Neural progenitor cell (in vitro differentiated cells): Measurements from ENCODE around the gene ZMIZ1.

ENCODE experiments used
- CTCF ChIP-seq: fragments of 200-600 bp; sonication (generic); IDR thresholded peaks from 2 replicates; pipeline ENCODE4 v1.5.1; 2017; ENCODE audit warnings: antibody characterized with exemption, mild to moderate bottlenecking
- EZH2 ChIP-seq: fragments of 200-600 bp; sonication (generic); IDR thresholded peaks from 2 replicates; pipeline ENCODE4 v1.6.1; 2017; ENCODE audit warnings: antibody characterized with exemption, mild to moderate bottlenecking, moderate library complexity
- EZH2phosphoT487 ChIP-seq: fragments of 200-600 bp; sonication (generic); IDR thresholded peaks from 2 replicates; pipeline ENCODE4 v1.6.1; 2017; ENCODE audit warnings: antibody characterized with exemption

GRCh38 chr10:79148452-79149344 lies 79.9 kb downstream of the ZMIZ1 start:
- TF ChIP-seq EZH2phosphoT487: no peak
- TF ChIP-seq CTCF: no peak
- no peak for TF ChIP-seq EZH2
